Thymus (tissue), 11 donors: ENCODE data around the gene HASPIN. TPM values are rescaled to one million over a fixed set of nuclear protein-coding genes. Genes with fewer than 3 reads are reported as not detected.

Experiments used
- DNase-seq, 9 donors: peaks; one replicate each; pipeline ENCODE4 v3.0.0-alpha.2; 2013; ENCODE audit warnings: low spot score in 9 of 9, low read depth in 6 of 9, missing footprints in 1 of 9
- H3K27ac ChIP-seq, 2 donors: one replicate each; pipeline ENCODE4 v1.5.1; 2013; ENCODE audit warnings: control low read depth in 1 of 2, low read depth in 1 of 2, low read length in 1 of 2, mild to moderate bottlenecking in 1 of 2, moderate library complexity in 1 of 2
- H3K27me3 ChIP-seq, 2 donors: one replicate each; pipeline ENCODE4 v1.5.1; 2013; ENCODE audit warnings: low read length in 1 of 2; ENCODE audit not compliant: control insufficient read depth in 2 of 2, insufficient read depth in 1 of 2
- H3K36me3 ChIP-seq, 2 donors: one replicate each; pipeline ENCODE4 v1.5.1; 2013; ENCODE audit warnings: low read length in 1 of 2, mild to moderate bottlenecking in 1 of 2, moderate library complexity in 1 of 2; ENCODE audit not compliant: control insufficient read depth in 2 of 2, insufficient read depth in 2 of 2
- H3K4me1 ChIP-seq, 2 donors: one replicate each; pipeline ENCODE4 v1.5.1; 2013; ENCODE audit warnings: low read length in 2 of 2; ENCODE audit not compliant: control insufficient read depth in 2 of 2, insufficient read depth in 2 of 2
- H3K4me3 ChIP-seq, 2 donors: one replicate each; pipeline ENCODE4 v1.5.1; 2013; ENCODE audit warnings: low read length in 2 of 2, control low read depth in 1 of 2, mild to moderate bottlenecking in 1 of 2
- H3K9me3 ChIP-seq, 2 donors: one replicate each; pipeline ENCODE4 v1.5.1; 2013; ENCODE audit warnings: low read length in 1 of 2, mild to moderate bottlenecking in 1 of 2; ENCODE audit not compliant: control insufficient read depth in 2 of 2, insufficient read depth in 1 of 2
- WGBS: extraction: QIAGEN DNeasy Blood & Tissue Kit; methylation state at CpG from one replicate; pipeline ENCODE4 v1.1.7; 2013; 5-methylcytosine and 5-hydroxymethylcytosine counted together
- polyA plus RNA-seq: library from polyadenylated mRNA; stranded (reverse); fragments of 200-250 nt; gene quantifications from one replicate; pipeline ENCODE4 v1.2.3, GENCODE V29; 2013
- total RNA-seq: library from RNA; stranded (reverse); fragments of 120-200 nt; gene quantifications from one replicate; pipeline ENCODE4 v1.2.4, GENCODE V29; 2013
- donor health status: healthy.

Gene HASPIN
- total and polyA plus RNA-seq, 2 donors = 2.3 to 9.1 TPM

DNA sequence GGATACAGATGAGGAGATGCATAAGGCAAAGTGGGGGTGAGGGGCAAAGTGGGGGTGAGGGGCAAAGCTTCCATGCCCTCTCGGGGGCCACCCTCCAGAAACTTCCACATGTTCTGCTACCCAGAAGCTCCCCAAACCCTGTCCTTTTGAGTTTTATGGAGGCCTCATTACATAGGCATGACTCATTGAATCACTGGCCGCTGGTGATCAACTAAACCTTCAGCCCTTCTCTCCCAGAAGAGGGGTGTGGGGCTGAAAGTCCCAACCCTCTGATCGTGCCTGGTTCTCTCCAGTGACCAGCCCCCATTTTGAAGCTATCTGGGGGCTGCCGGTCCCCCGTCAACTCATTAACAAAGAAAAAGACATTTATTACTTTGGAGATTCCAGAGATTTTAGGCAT is 49.8 kb downstream of the HASPIN start:
- no peak for DNase-seq
- no peaks in the 10 kb centered on the region for H3K36me3 ChIP-seq
- peaks cover 0 to 7% of the 10 kb centered on the region in 2 donors for H3K9me3 ChIP-seq
- no peak overlapping the region for H3K27ac ChIP-seq
- no peak overlapping the region for H3K4me3 ChIP-seq
- no peaks in the 10 kb centered on the region for H3K27me3 ChIP-seq
- H3K4me1 ChIP-seq = peaks cover 22 to 78% of the 10 kb centered on the region in 2 donors
- WGBS = 97% methylated on average over 5 of the region's 5 CpGs

GRCh38 chr17:3773966-3774365 is 50.3 kb downstream of the HASPIN start:
- no peaks in the 10 kb centered on the region for H3K27me3 ChIP-seq
- H3K4me1 ChIP-seq = peaks cover 17 to 74% of the 10 kb centered on the region in 2 donors
- H3K4me3 ChIP-seq = no peak overlapping the region
- WGBS = 97% methylated on average over 3 of the region's 3 CpGs
- no peak overlapping the region for H3K27ac ChIP-seq
- H3K36me3 ChIP-seq = no peaks in the 10 kb centered on the region
- no peak for DNase-seq
- peaks cover 0 to 7% of the 10 kb centered on the region in 2 donors for H3K9me3 ChIP-seq

Other genes with a start within 250 kb of the HASPIN start
- 0.57 TPM for gene ASPA, start 247.9 kb upstream of the HASPIN start, total RNA-seq
- 0.18 TPM for gene ASPA, start 247.9 kb upstream of the HASPIN start, polyA plus RNA-seq
- gene TRPV3, start 166.1 kb upstream of the HASPIN start, total RNA-seq = 0.38 TPM
- 0.98 TPM for gene TRPV3, start 166.1 kb upstream of the HASPIN start, polyA plus RNA-seq
- 1.3 TPM for gene TRPV1, start 114.5 kb upstream of the HASPIN start, total RNA-seq
- gene TRPV1, start 114.5 kb upstream of the HASPIN start, polyA plus RNA-seq = 4.9 TPM
- gene SHPK, start 87.7 kb upstream of the HASPIN start, total RNA-seq = 6.8 TPM
- gene SHPK, start 87.7 kb upstream of the HASPIN start, polyA plus RNA-seq = 4.4 TPM
- gene CTNS, start 87.1 kb upstream of the HASPIN start, total RNA-seq = 7.3 TPM
- 8.8 TPM for gene CTNS, start 87.1 kb upstream of the HASPIN start, polyA plus RNA-seq
- 115 TPM for gene TAX1BP3, start 55.3 kb upstream of the HASPIN start, total RNA-seq
- 73.2 TPM for gene TAX1BP3, start 55.3 kb upstream of the HASPIN start, polyA plus RNA-seq
- gene EMC6, start 55.1 kb upstream of the HASPIN start, total RNA-seq = 18.3 TPM
- gene EMC6, start 55.1 kb upstream of the HASPIN start, polyA plus RNA-seq = 68.7 TPM
- gene P2RX5, start 27.7 kb upstream of the HASPIN start, total RNA-seq = 122 TPM
- 108 TPM for gene P2RX5, start 27.7 kb upstream of the HASPIN start, polyA plus RNA-seq
- 129 TPM for gene ITGAE, start 77.3 kb downstream of the HASPIN start, total RNA-seq
- gene ITGAE, start 77.3 kb downstream of the HASPIN start, polyA plus RNA-seq = 170 TPM
- gene NCBP3, start 122.3 kb downstream of the HASPIN start, total RNA-seq = 26.7 TPM
- gene NCBP3, start 122.3 kb downstream of the HASPIN start, polyA plus RNA-seq = 46.1 TPM
- 4.9 TPM for gene CAMKK1, start 169.2 kb downstream of the HASPIN start, total RNA-seq
- 10.8 TPM for gene CAMKK1, start 169.2 kb downstream of the HASPIN start, polyA plus RNA-seq
- 3.6 TPM for gene P2RX1, start 192.6 kb downstream of the HASPIN start, total RNA-seq
- 6.0 TPM for gene P2RX1, start 192.6 kb downstream of the HASPIN start, polyA plus RNA-seq
- gene ATP2A3, start 240.5 kb downstream of the HASPIN start, total RNA-seq = 52.9 TPM
- gene ATP2A3, start 240.5 kb downstream of the HASPIN start, polyA plus RNA-seq = 116 TPM